ENCODE data around the gene OR2H2. TPM values are rescaled to one million over a fixed set of nuclear protein-coding genes. Genes with fewer than 3 reads are reported as not detected.

OR2H2 gene
- polyA plus RNA-seq, 2 of the 4 experiments (the other 2 are of a cell fraction): not detected

GRCh38 chr6:29608131-29608530 lies 23.2 kb downstream of the OR2H2 start:
- DNase-seq (ENCODE audit: low read depth in 1 of 2, low spot score in 1 of 2): no peak
- H3K4me1 ChIP-seq: no peaks in the 10 kb centered on the region
- no peak for FAIRE-seq
- no peaks in the 10 kb centered on the region for H3K9me3 ChIP-seq
- TF ChIP-seq EHMT2 (IDR thresholded peaks at IDR 0.05; ENCODE audit: low read depth) (no peak), REST (IDR thresholded peaks at IDR 0.05) (no peak), RAD21 (conservative IDR thresholded peaks at IDR 0.05 in 1 of 2, IDR thresholded peaks at IDR 0.05 in 1 of 2) (no peak), CHD2 (IDR thresholded peaks at IDR 0.05; ENCODE audit: low read length, partially characterized antibody) (no peak), MYC (IDR thresholded peaks at IDR 0.05; ENCODE audit: borderline replicate concordance, low read length) (no peak), JUN (IDR thresholded peaks at IDR 0.05) (no peak)
- POLR2A ChIA-PET: no interaction called here
- H3K27ac ChIP-seq: no peak overlapping the region
- no peak overlapping the region for H3K4me2 ChIP-seq
- no peak overlapping the region for H3K4me3 ChIP-seq
- no peak for ATAC-seq
- CTCF ChIA-PET: no interaction called here

GRCh38 chr6:29610540-29610939 lies 25.6 kb downstream of the OR2H2 start:
- Histone ChIP-seq H3K4me3 (no peak overlapping the region), H3K4me1 (no peaks in the 10 kb centered on the region), H3K9me3 (no peaks in the 10 kb centered on the region), H3K4me2 (no peak overlapping the region), H3K27ac (no peak overlapping the region)
- 96% methylated on average over 4 of the region's 4 CpGs for WGBS (ENCODE audit: missing lambda C conversion rate)
- TF ChIP-seq CEBPB (IDR thresholded peaks at IDR 0.05): no peak
- no peak for TF ChIP-seq CBX8 (IDR thresholded peaks at IDR 0.05)
- TF ChIP-seq ESRRA (IDR thresholded peaks at IDR 0.05; ENCODE audit: borderline replicate concordance, low read length): no peak
- no peak for DNase-seq (ENCODE audit: low read depth in 1 of 2, low spot score in 1 of 2)
- CTCF ChIA-PET: interaction anchor here (1.5 kb wide), 1 partner anchor 15 kb away, joined by 4 read pairs; no protein-coding TSS in a partner anchor
- no peak for ATAC-seq
- POLR2A ChIA-PET: no interaction called here
- no peak for FAIRE-seq

- no peak for FAIRE-seq
- WGBS (ENCODE audit: missing lambda C conversion rate): 90% methylated on average over 4 of the region's 4 CpGs
- ATAC-seq: no peak
These were observed 26.5 kb downstream of the OR2H2 start for GRCh38 chr6:29611426-29611825.

GRCh38 chr6:29617782-29618554 lies 33.0 kb downstream of the OR2H2 start:
- ChIA-PET POLR2A (no interaction called here), CTCF (interaction anchor here (1.0 kb wide), 1 partner anchor 546 kb away, joined by 3 read pairs; no protein-coding TSS in a partner anchor)
- no peaks in the 10 kb centered on the region for H3K9me3 ChIP-seq
- no peak overlapping the region for H3K4me3 ChIP-seq
- FAIRE-seq: no peak
- no peak overlapping the region for H3K4me2 ChIP-seq
- 0 out of 3 replicates have a peak, but pooled peaks have one; percentile 10 for TF ChIP-seq CTCF (IDR thresholded peaks at IDR 0.05)
- no peak for TF ChIP-seq ZC3H11A (IDR thresholded peaks at IDR 0.05)
- ATAC-seq: peak; percentile 63 to 66; a peak in 5 of 6 replicates
- H3K4me1 ChIP-seq: no peaks in the 10 kb centered on the region
- 90% methylated on average over 8 of the region's 8 CpGs for WGBS (ENCODE audit: missing lambda C conversion rate)
- peak in 1 of 2 experiments; percentile 15 for DNase-seq (ENCODE audit: low read depth in 1 of 2, low spot score in 1 of 2)
- H3K27ac ChIP-seq: no peak overlapping the region

More at GRCh38 chr6:29611426-29611825, 26.5 kb downstream of the OR2H2 start:
- TF ChIP-seq GATA3 (IDR thresholded peaks at IDR 0.05; ENCODE audit: borderline replicate concordance): no peak
- no peak for TF ChIP-seq RCOR1 (IDR thresholded peaks at IDR 0.05; ENCODE audit: low read depth, low read length)
- TF ChIP-seq JUNB (IDR thresholded peaks at IDR 0.05): no peak
- TF ChIP-seq RAD21 (conservative IDR thresholded peaks at IDR 0.05 in 1 of 2, IDR thresholded peaks at IDR 0.05 in 1 of 2): no peak
- Histone ChIP-seq H3K9me3 (no peaks in the 10 kb centered on the region), H3K27ac (no peak overlapping the region), H3K4me3 (no peak overlapping the region), H3K4me1 (no peaks in the 10 kb centered on the region), H3K4me2 (no peak overlapping the region)
- POLR2A ChIA-PET: no interaction called here
- no peak for DNase-seq (ENCODE audit: low read depth in 1 of 2, low spot score in 1 of 2)
- CTCF ChIA-PET: interaction anchor here (1.2 to 1.5 kb wide), 3 partner anchors 16 to 38 kb away, joined by 4 read pairs; no protein-coding TSS in a partner anchor

Measured in A549 (cell line).